Measurements from ENCODE around the gene CTDSP2. TPM values are rescaled to one million over a fixed set of nuclear protein-coding genes. Genes with fewer than 3 reads are reported as not detected.
"Not testable (repeated sequence)": the region's sequence is repeated elsewhere in the genome, so short reads cannot be mapped to it uniquely, and the experiment has no call there.

The CTDSP2 gene
- polyA plus RNA-seq, 3 donors, result 59.1 to 148 (median 70.2) TPM

GRCh38 chr12:57851552-57851951 is 5.0 kb upstream of the CTDSP2 start:
- no peak overlapping the region for H3K4me2 ChIP-seq (replicated peaks; ENCODE audit: extremely low read depth, low read length, poor library complexity, severe bottlenecking)
- H3K36me3 ChIP-seq (replicated peaks in 1 of 2; ENCODE audit: control insufficient read depth in 1 of 2, insufficient read depth in 2 of 2, low read length in 2 of 2), result no peaks in the 10 kb centered on the region
- Mint-ChIP-seq H3K4me3 (peak overlapping the region; percentile 12 to 70), H3K27me3 (ENCODE audit: low read depth in 3 of 3) (peaks cover 23 to 44% (median 39%) of the 10 kb centered on the region in 3 donors), H3K27ac (no peak overlapping the region), H3K4me1 (peaks cover 66% of the 10 kb centered on the region), H3K36me3 (peaks cover 0 to 17% of the 10 kb centered on the region in 2 donors), H3K9me3 (peaks cover 0 to 8% (median 6%) of the 10 kb centered on the region in 7 donors)
- H3K9me3 ChIP-seq (replicated peaks in 1 of 2; ENCODE audit: control insufficient read depth in 1 of 2, insufficient read depth in 1 of 2, low read length in 2 of 2), result no peaks in the 10 kb centered on the region
- no peak overlapping the region for H2AFZ ChIP-seq (ENCODE audit: insufficient read depth, low read depth, low read length, poor library complexity, severe bottlenecking)
- no peak overlapping the region for H3K4me3 ChIP-seq (replicated peaks in 1 of 3; ENCODE audit: low read depth in 2 of 3, low read length in 3 of 3)
- WGBS (ENCODE audit: insufficient coverage), result no CpG with 5 or more reads among the region's 1 CpG
- TF ChIP-seq CTCF (IDR thresholded peaks at IDR 0.05), result no peak
- H3K4me1 ChIP-seq (ENCODE audit: control insufficient read depth in 1 of 2, insufficient read depth in 2 of 2, low read length in 2 of 2), result peaks cover 44 to 65% of the 10 kb centered on the region in 2 donors
- H3K27me3 ChIP-seq (ENCODE audit: control insufficient read depth in 2 of 2, insufficient read depth in 2 of 2, low read length in 2 of 2), result peaks cover 16 to 28% of the 10 kb centered on the region in 2 donors
- H3K27ac ChIP-seq (ENCODE audit: low read depth in 1 of 2, low read length in 2 of 2), result no peak overlapping the region
- H3K79me2 ChIP-seq (ENCODE audit: insufficient read depth, low read length), result peaks cover 10% of the 10 kb centered on the region
- intact Hi-C loops (cut with micrococcal nuclease), result no loop called here
- peaks cover 55% of the 10 kb centered on the region for H4K20me1 ChIP-seq (ENCODE audit: insufficient read depth, low read length)
- DNase-seq, result no peak
- H3K9ac ChIP-seq (ENCODE audit: insufficient read depth, low read length, poor library complexity, severe bottlenecking), result no peak overlapping the region

GRCh38 chr12:57850854-57851430 is 4.4 kb upstream of the CTDSP2 start:
- peak overlapping the region in 3 of 7 donors; percentile 3 to 47 (median 13) for H3K27ac Mint-ChIP-seq
- Histone ChIP-seq H3K27ac (ENCODE audit: low read depth in 1 of 2, low read length in 2 of 2) (no peak overlapping the region), H3K27me3 (ENCODE audit: control insufficient read depth in 2 of 2, insufficient read depth in 2 of 2, low read length in 2 of 2) (peaks cover 16 to 28% of the 10 kb centered on the region in 2 donors), H3K4me2 (replicated peaks; ENCODE audit: extremely low read depth, low read length, poor library complexity, severe bottlenecking) (no peak overlapping the region), H3K4me3 (replicated peaks in 1 of 3; ENCODE audit: low read depth in 2 of 3, low read length in 3 of 3) (no peak overlapping the region), H4K20me1 (ENCODE audit: insufficient read depth, low read length) (peaks cover 61% of the 10 kb centered on the region), H2AFZ (ENCODE audit: insufficient read depth, low read depth, low read length, poor library complexity, severe bottlenecking) (no peak overlapping the region), H3K9me3 (replicated peaks in 1 of 2; ENCODE audit: control insufficient read depth in 1 of 2, insufficient read depth in 1 of 2, low read length in 2 of 2) (no peaks in the 10 kb centered on the region), H3K4me1 (ENCODE audit: control insufficient read depth in 1 of 2, insufficient read depth in 2 of 2, low read length in 2 of 2) (peaks cover 44 to 65% of the 10 kb centered on the region in 2 donors), H3K79me2 (ENCODE audit: insufficient read depth, low read length) (peaks cover 16% of the 10 kb centered on the region), H3K36me3 (replicated peaks in 1 of 2; ENCODE audit: control insufficient read depth in 1 of 2, insufficient read depth in 2 of 2, low read length in 2 of 2) (no peaks in the 10 kb centered on the region), H3K9ac (ENCODE audit: insufficient read depth, low read length, poor library complexity, severe bottlenecking) (no peak overlapping the region)
- H3K9me3 Mint-ChIP-seq, result peaks cover 0 to 6% (median 1%) of the 10 kb centered on the region in 7 donors
- no peak for DNase-seq
- H3K27me3 Mint-ChIP-seq (ENCODE audit: low read depth in 3 of 3), result peaks cover 23 to 44% (median 38%) of the 10 kb centered on the region in 3 donors
- peak overlapping the region in 1 of 2 donors; percentile 70 for H3K4me3 Mint-ChIP-seq
- intact Hi-C loops (cut with micrococcal nuclease), result no loop called here
- H3K4me1 Mint-ChIP-seq, result peaks cover 66% of the 10 kb centered on the region
- H3K36me3 Mint-ChIP-seq, result peaks cover 0 to 17% of the 10 kb centered on the region in 2 donors
- 20% methylated on average over 1 of the region's 6 CpGs for WGBS (ENCODE audit: insufficient coverage)
- TF ChIP-seq CTCF (IDR thresholded peaks at IDR 0.05), result no peak

GRCh38 chr12:57849447-57849846 is 2.9 kb upstream of the CTDSP2 start:
- H3K36me3 Mint-ChIP-seq, result peaks cover 0 to 17% of the 10 kb centered on the region in 2 donors
- no CpG with 5 or more reads among the region's 3 CpGs for WGBS (ENCODE audit: insufficient coverage)
- peaks cover 23 to 40% (median 36%) of the 10 kb centered on the region in 3 donors for H3K27me3 Mint-ChIP-seq (ENCODE audit: low read depth in 3 of 3)
- peaks cover 16 to 28% of the 10 kb centered on the region in 2 donors for H3K27me3 ChIP-seq (ENCODE audit: control insufficient read depth in 2 of 2, insufficient read depth in 2 of 2, low read length in 2 of 2)
- H2AFZ ChIP-seq (ENCODE audit: insufficient read depth, low read depth, low read length, poor library complexity, severe bottlenecking); DNase-seq; H3K4me2 ChIP-seq (replicated peaks; ENCODE audit: extremely low read depth, low read length, poor library complexity, severe bottlenecking); H3K27ac ChIP-seq (ENCODE audit: low read depth in 1 of 2, low read length in 2 of 2); H3K9me3 ChIP-seq (replicated peaks in 1 of 2; ENCODE audit: control insufficient read depth in 1 of 2, insufficient read depth in 1 of 2, low read length in 2 of 2); H3K27ac Mint-ChIP-seq; H3K9ac ChIP-seq (ENCODE audit: insufficient read depth, low read length, poor library complexity, severe bottlenecking); H3K4me3 ChIP-seq (replicated peaks in 1 of 3; ENCODE audit: low read depth in 2 of 3, low read length in 3 of 3); H3K4me3 Mint-ChIP-seq; H3K36me3 ChIP-seq (replicated peaks in 1 of 2; ENCODE audit: control insufficient read depth in 1 of 2, insufficient read depth in 2 of 2, low read length in 2 of 2); H3K9me3 Mint-ChIP-seq: not testable (repeated sequence)
- intact Hi-C loops (cut with micrococcal nuclease), result loop anchor here (5.0 kb wide), 4 partner anchors 67 to 157 kb away; partner anchors contain the start of genes ATP23 (in 1 of the 2), EEF1AKMT3 (in 1 of the 2), METTL1 (in 1 of the 2) and OS9 (in 1 of the 2)
- H4K20me1 ChIP-seq (ENCODE audit: insufficient read depth, low read length), result peaks cover 76% of the 10 kb centered on the region
- peaks cover 31% of the 10 kb centered on the region for H3K79me2 ChIP-seq (ENCODE audit: insufficient read depth, low read length)
- H3K4me1 Mint-ChIP-seq, result peaks cover 56% of the 10 kb centered on the region
- H3K4me1 ChIP-seq (ENCODE audit: control insufficient read depth in 1 of 2, insufficient read depth in 2 of 2, low read length in 2 of 2), result peaks cover 36 to 60% of the 10 kb centered on the region in 2 donors
